Measurements from ENCODE around the gene AXIN1. TPM values are rescaled to one million over a fixed set of nuclear protein-coding genes. Genes with fewer than 3 reads are reported as not detected.
A peak's percentile ranks its signal among the peaks of the same experiment; 100 is the strongest.

Gene AXIN1
- total and polyA plus RNA-seq, 2 of the 8 experiments (the other 6 are each of a cell fraction or from before 2014, with no cell fraction given) = 12.5 to 41.9 TPM

DNA sequence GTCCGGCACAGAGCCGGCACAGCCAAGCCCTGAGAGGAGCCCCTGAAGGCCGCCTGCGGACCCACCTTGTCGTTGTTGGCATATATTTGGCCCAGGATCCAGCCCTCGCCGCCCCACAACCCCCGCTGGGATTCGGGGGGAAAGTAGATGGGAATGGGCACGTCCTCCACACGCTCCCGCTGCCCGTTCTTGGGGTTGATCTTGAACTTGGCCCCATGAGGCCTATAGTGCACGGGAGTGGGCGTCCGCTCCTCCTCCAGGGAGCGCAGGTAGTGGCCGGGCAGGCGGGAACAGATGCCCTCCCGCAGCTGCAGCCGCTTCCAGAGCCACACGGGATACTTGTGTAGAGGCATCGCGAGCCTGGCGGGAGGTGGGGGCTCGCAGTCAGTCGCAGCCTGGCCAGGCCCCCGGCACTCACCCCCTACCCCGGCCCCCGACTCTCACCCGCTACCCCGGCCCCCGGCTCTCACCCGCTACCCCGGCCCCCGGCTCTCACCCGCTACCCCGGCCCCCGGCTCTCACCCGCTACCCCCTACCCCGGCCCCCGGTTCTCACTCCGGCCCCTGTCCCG is 17.4 kb upstream of the AXIN1 start:
- Histone ChIP-seq H3K23ac (ENCODE audit: insufficient read length) (no peak overlapping the region), H4K20me1 (replicated peaks in 1 of 2; ENCODE audit: control insufficient read depth in 1 of 2, insufficient read depth in 2 of 2, low read length in 2 of 2) (peaks cover 8 to 29% of the 10 kb centered on the region in 2 experiments), H4K91ac (replicated peaks; ENCODE audit: insufficient read length, low read length) (peak overlapping the region; percentile 54), H3K9ac (replicated peaks in 1 of 4; ENCODE audit: extremely low read depth in 1 of 4, low read depth in 3 of 4, low read length in 3 of 4) (peak overlapping the region in 1 of 4 experiments; percentile 13; a peak in 2 of 7 replicates), H3K4me3 (ENCODE audit: extremely low read depth in 1 of 4, insufficient read depth in 2 of 4, low read depth in 3 of 4, low read length in 4 of 4) (peak overlapping the region; percentile 23 to 60 (median 49); a peak in 7 of 8 replicates), H2BK15ac (ENCODE audit: low read length) (no peak overlapping the region), H3K27me3 (replicated peaks in 1 of 4; ENCODE audit: control insufficient read depth in 3 of 4, extremely low read depth in 1 of 4, insufficient read depth in 3 of 4, low read length in 3 of 4) (no peaks in the 10 kb centered on the region), H3K23me2 (ENCODE audit: low read depth, low read length) (no peaks in the 10 kb centered on the region; the same call in 1 of the 2 replicates), H3K27ac (ENCODE audit: low read depth, low read length) (no peak overlapping the region), H3K79me1 (ENCODE audit: low read depth, low read length) (no peaks in the 10 kb centered on the region; the same call in 1 of the 2 replicates), H3K14ac (ENCODE audit: insufficient read length) (no peak overlapping the region), H2BK20ac (ENCODE audit: low read length) (no peak overlapping the region), H2AK5ac (ENCODE audit: low read depth, low read length) (no peak overlapping the region), H2BK12ac (ENCODE audit: low read depth, low read length) (no peak overlapping the region), H3K79me2 (ENCODE audit: control insufficient read depth in 1 of 2, insufficient read depth in 2 of 2, low read length in 2 of 2) (no peaks in the 10 kb centered on the region; a peak in 1 of 4 replicates), H3K9me3 (ENCODE audit: insufficient read depth in 2 of 2, low read depth in 1 of 2, low read length in 1 of 2) (no peaks in the 10 kb centered on the region), H4K8ac (ENCODE audit: extremely low read depth, insufficient read depth, low read length) (no peak overlapping the region; the same call in 1 of the 2 replicates), H2AFZ (ENCODE audit: low read length) (no peak overlapping the region), H3K4me2 (ENCODE audit: insufficient read depth in 1 of 2, low read depth in 2 of 2, low read length in 2 of 2) (peak overlapping the region; percentile 70 to 76), H2BK5ac (ENCODE audit: low read depth, low read length) (peak overlapping the region; percentile 63; the same call in 1 of the 2 replicates), H3K36me3 (ENCODE audit: control insufficient read depth in 2 of 4, insufficient read depth in 4 of 4, low read length in 3 of 4) (peaks cover 20 to 49% (median 41%) of the 10 kb centered on the region in 4 experiments), H3K56ac (replicated peaks; ENCODE audit: insufficient read length, low read depth, low read length) (peak overlapping the region; percentile 46), H2BK120ac (replicated peaks; ENCODE audit: low read depth, low read length) (no peak overlapping the region), H3K4ac (replicated peaks; ENCODE audit: insufficient read length, low read depth, low read length) (peak overlapping the region; percentile 32), H3K18ac (ENCODE audit: extremely low read depth, low read length) (no peak overlapping the region), H3K4me1 (replicated peaks in 1 of 4; ENCODE audit: control insufficient read depth in 3 of 4, insufficient read depth in 4 of 4, low read length in 3 of 4) (peaks cover 0 to 10% (median 8%) of the 10 kb centered on the region in 4 experiments; a peak in 5 of 7 replicates), H4K5ac (ENCODE audit: insufficient read length, low read depth, low read length) (peak overlapping the region; percentile 15)
- CTCF ChIA-PET (ENCODE audit: partially characterized antibody) = interaction anchor here (0.9 to 1.8 kb wide), 5 partner anchors 20 to 52 kb away, joined by 3 to 5 read pairs (median 3); no protein-coding TSS in a partner anchor
- POLR2A ChIA-PET (ENCODE audit: partially characterized antibody) = interaction anchor here (0.7 to 2.5 kb wide), 11 partner anchors 8 to 346 kb away, joined by 3 to 11 read pairs (median 5); partner anchors contain the start of gene FAM234A
- FAIRE-seq (no peak), DNase-seq (ENCODE audit: low read depth in 1 of 2, low spot score in 2 of 2) (peak in 1 of 2 experiments; percentile 69)
- WGBS, 2 experiments (ENCODE audit: extremely low coverage in 1 of 2, insufficient coverage in 1 of 2, insufficient read length in 1 of 2, insufficient replicate concordance in 2 of 2, low coverage in 1 of 2, low lambda C conversion rate in 2 of 2, missing lambda C conversion rate in 1 of 2) = 30% methylated on average over 18 of the region's 44 CpGs; no CpG with 5 or more reads in 1 of the 2 experiments
- TF ChIP-seq, protein P1, sequence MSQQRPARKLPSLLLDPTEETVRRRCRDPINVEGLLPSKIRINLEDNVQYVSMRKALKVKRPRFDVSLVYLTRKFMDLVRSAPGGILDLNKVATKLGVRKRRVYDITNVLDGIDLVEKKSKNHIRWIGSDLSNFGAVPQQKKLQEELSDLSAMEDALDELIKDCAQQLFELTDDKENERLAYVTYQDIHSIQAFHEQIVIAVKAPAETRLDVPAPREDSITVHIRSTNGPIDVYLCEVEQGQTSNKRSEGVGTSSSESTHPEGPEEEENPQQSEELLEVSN (IDR thresholded peaks at IDR 0.05) = 0 out of 2 replicates have a peak, but pooled peaks have one; percentile 25
- no peak for TF ChIP-seq YY1 (IDR thresholded peaks at IDR 0.05; ENCODE audit: low read depth, low read length)
- no peak for TF ChIP-seq JUND (IDR thresholded peaks at IDR 0.05; ENCODE audit: low read length)
- TF ChIP-seq, protein P2, sequence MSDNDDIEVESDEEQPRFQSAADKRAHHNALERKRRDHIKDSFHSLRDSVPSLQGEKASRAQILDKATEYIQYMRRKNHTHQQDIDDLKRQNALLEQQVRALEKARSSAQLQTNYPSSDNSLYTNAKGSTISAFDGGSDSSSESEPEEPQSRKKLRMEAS (IDR thresholded peaks at IDR 0.05) = 0 out of 2 replicates have a peak, but pooled peaks have one; percentile 36
- TF ChIP-seq BACH1 (IDR thresholded peaks at IDR 0.05; ENCODE audit: low read length) = no peak
- TF ChIP-seq CBX8 (IDR thresholded peaks at IDR 0.05; ENCODE audit: borderline replicate concordance, low read depth, low read length) = no peak
- TF ChIP-seq RBBP5 (IDR thresholded peaks at IDR 0.05; ENCODE audit: borderline replicate concordance, low read depth, low read length) = 0 out of 2 replicates have a peak, but pooled peaks have one; percentile 43
- TF ChIP-seq BCL11A (IDR thresholded peaks at IDR 0.05; ENCODE audit: low read depth in 2 of 2, low read length in 2 of 2) = no peak
- no peak for TF ChIP-seq NRF1 (IDR thresholded peaks at IDR 0.05; ENCODE audit: low read depth, low read length)
- TF ChIP-seq ASH2L (IDR thresholded peaks at IDR 0.05; ENCODE audit: low read length) = no peak
- TF ChIP-seq MAFK (IDR thresholded peaks at IDR 0.05; ENCODE audit: low read depth, low read length) = no peak
- TF ChIP-seq PHF8 (conservative IDR thresholded peaks at IDR 0.05; ENCODE audit: low read depth, low read length) = no peak
